Measurements from ENCODE around the gene KCND1. TPM values are rescaled to one million over a fixed set of nuclear protein-coding genes. Genes with fewer than 3 reads are reported as not detected.

The KCND1 gene
- total and polyA plus RNA-seq, 2 of the 4 experiments (the other 2 are of a cell fraction): 0.36 to 1.8 TPM

- ChIA-PET POLR2A (ENCODE audit: unreplicated experiment) (no interaction called here), CTCF (interaction anchor here (0.9 kb wide), 1 partner anchor 127 kb away, joined by 3 read pairs; no protein-coding TSS in a partner anchor)
- intact Hi-C loops (cut with micrococcal nuclease): loop anchor here (2.0 to 5.0 kb wide), 3 partner anchors 125 to 269 kb away; partner anchors contain the start of genes SUV39H1 and TFE3
- Histone ChIP-seq H3K4me2 (ENCODE audit: low read depth, low read length) (peak overlapping the region; percentile 93), H2AFZ (replicated peaks; ENCODE audit: low read length, poor library complexity) (peak overlapping the region; percentile 67), H2BK5ac (ENCODE audit: low read depth, low read length, poor library complexity, severe bottlenecking) (no peak overlapping the region), H4K8ac (ENCODE audit: low read depth in 2 of 2, low read length in 2 of 2) (peak overlapping the region in 1 of 2 experiments; percentile 56; a peak in 1 of 4 replicates), H4K20me1 (ENCODE audit: insufficient read depth, low read length) (peaks cover 16% of the 10 kb centered on the region; the same call in 1 of the 2 replicates), H2AK9ac (replicated peaks; ENCODE audit: low read depth, low read length, poor library complexity) (peak overlapping the region; percentile 55), H3K79me1 (ENCODE audit: low read depth in 1 of 2, low read length in 2 of 2) (peaks cover 4 to 21% of the 10 kb centered on the region in 2 experiments; a peak in 2 of 4 replicates), H2BK20ac (ENCODE audit: low read depth, low read length) (no peak overlapping the region), H3K18ac (ENCODE audit: low read depth, low read length) (no peak overlapping the region), H3K9ac (ENCODE audit: low read depth, low read length) (no peak overlapping the region), H2AK5ac (ENCODE audit: low read depth, low read length) (no peak overlapping the region; the same call in none of the 2 replicates), H3K9me3 (ENCODE audit: control insufficient read depth, insufficient read depth, low read length) (no peaks in the 10 kb centered on the region), H3K4ac (ENCODE audit: low read depth, low read length) (0 out of 2 replicates have a peak overlapping the region, but pooled peaks have one; percentile 19), H2BK15ac (ENCODE audit: low read depth, low read length) (no peak overlapping the region), H4K5ac (ENCODE audit: low read depth, low read length) (no peak overlapping the region), H3K36me3 (ENCODE audit: control insufficient read depth, insufficient read depth, low read length) (peaks cover 2% of the 10 kb centered on the region; the same call in 1 of the 2 replicates), H3K23ac (ENCODE audit: low read depth, low read length) (no peak overlapping the region; the same call in 1 of the 2 replicates), H3K4me1 (ENCODE audit: control insufficient read depth, insufficient read depth, low read length) (peaks cover 3% of the 10 kb centered on the region; the same call in 1 of the 2 replicates), H3K27me3 (ENCODE audit: control insufficient read depth, insufficient read depth, low read length) (no peaks in the 10 kb centered on the region), H3K56ac (ENCODE audit: extremely low read depth, insufficient read depth, low read length) (no peak overlapping the region), H4K91ac (ENCODE audit: insufficient read depth, low read depth, low read length) (no peak overlapping the region), H3K9me1 (ENCODE audit: insufficient read depth, low read length) (peaks cover 5% of the 10 kb centered on the region; the same call in 1 of the 2 replicates), H3K27ac (ENCODE audit: insufficient read depth, low read length) (no peak overlapping the region), H2BK120ac (ENCODE audit: low read depth, low read length) (no peak overlapping the region), H3K14ac (replicated peaks; ENCODE audit: low read depth, low read length) (no peak overlapping the region), H3K4me3 (ENCODE audit: insufficient read depth, low read depth, low read length) (no peak overlapping the region)
- peak; percentile 85 for DNase-seq
- BruUV-seq (replicated peaks): no TSS peak
- in situ Hi-C loops (cut with MboI; ENCODE audit: low sequenced_read_pairs): no loop called here
- ATAC-seq (ENCODE audit: low read depth): peak; percentile 70
- dilution Hi-C loops (cut with HindIII; ENCODE audit: low sequenced_read_pairs, unreplicated experiment): no loop called here
- TF ChIP-seq RAD21 (IDR thresholded peaks at IDR 0.05; ENCODE audit: low read length): peak; percentile 46
- peak; percentile 91 for TF ChIP-seq CTCF (conservative IDR thresholded peaks at IDR 0.05; ENCODE audit: low read depth, low read length)
- no peak for TF ChIP-seq POLR2A (IDR thresholded peaks at IDR 0.05; ENCODE audit: low read depth, low read length)
- peak; percentile 43 for TF ChIP-seq SMC3 (IDR thresholded peaks at IDR 0.05; ENCODE audit: low read depth, low read length)
- TF ChIP-seq RFX5 (IDR thresholded peaks at IDR 0.05; ENCODE audit: low read depth, low read length): no peak
- no peak for TF ChIP-seq ELK1 (IDR thresholded peaks at IDR 0.05; ENCODE audit: borderline replicate concordance, low read depth, low read length)
- 52% methylated on average over 12 of the region's 27 CpGs; no CpG with 5 or more reads in 1 of the 2 experiments for WGBS, 2 experiments (ENCODE audit: extremely low coverage in 2 of 2, insufficient read length in 1 of 2)
These were observed 54.3 kb downstream of the KCND1 start for GRCh38 chrX:48917139-48918001.

All from IMR-90 (cell line).